ENCODE results near the gene MEAK7.

DNA sequence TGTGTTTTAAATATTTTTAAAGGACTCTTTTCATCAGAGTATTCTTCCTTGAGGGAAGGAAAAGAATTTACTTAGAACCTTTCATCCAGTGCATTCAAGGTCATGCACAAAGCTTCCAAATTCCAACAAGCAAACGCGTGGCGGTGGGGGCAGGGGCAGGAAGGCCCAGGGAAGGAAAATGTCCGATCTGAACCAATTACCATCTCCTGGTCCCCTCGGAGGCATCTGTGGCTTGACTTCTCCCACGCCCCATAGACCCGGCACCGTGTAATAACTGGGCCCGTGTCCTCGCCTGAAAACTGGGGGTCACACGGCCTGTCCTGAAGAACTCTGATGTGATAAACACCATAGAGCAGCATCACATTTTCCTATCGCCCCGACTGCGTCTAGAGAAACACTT, 18.3 kb downstream of the MEAK7 start:
- TF ChIP-seq, protein P1, sequence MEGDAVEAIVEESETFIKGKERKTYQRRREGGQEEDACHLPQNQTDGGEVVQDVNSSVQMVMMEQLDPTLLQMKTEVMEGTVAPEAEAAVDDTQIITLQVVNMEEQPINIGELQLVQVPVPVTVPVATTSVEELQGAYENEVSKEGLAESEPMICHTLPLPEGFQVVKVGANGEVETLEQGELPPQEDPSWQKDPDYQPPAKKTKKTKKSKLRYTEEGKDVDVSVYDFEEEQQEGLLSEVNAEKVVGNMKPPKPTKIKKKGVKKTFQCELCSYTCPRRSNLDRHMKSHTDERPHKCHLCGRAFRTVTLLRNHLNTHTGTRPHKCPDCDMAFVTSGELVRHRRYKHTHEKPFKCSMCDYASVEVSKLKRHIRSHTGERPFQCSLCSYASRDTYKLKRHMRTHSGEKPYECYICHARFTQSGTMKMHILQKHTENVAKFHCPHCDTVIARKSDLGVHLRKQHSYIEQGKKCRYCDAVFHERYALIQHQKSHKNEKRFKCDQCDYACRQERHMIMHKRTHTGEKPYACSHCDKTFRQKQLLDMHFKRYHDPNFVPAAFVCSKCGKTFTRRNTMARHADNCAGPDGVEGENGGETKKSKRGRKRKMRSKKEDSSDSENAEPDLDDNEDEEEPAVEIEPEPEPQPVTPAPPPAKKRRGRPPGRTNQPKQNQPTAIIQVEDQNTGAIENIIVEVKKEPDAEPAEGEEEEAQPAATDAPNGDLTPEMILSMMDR (IDR thresholded peaks at IDR 0.05): no peak
- TF ChIP-seq EZH2phosphoT487 (IDR thresholded peaks at IDR 0.05) (no peak), EZH2 (IDR thresholded peaks at IDR 0.05) (no peak)

Measured in neural progenitor cell (in vitro differentiated cells).